Ammon's horn (tissue), 1 donor: ENCODE results near the gene OR10V1.
"Not testable (repeated sequence)": the region's sequence is repeated elsewhere in the genome, so short reads cannot be mapped to it uniquely, and the experiment has no call there.

Experiments
- DNase-seq: peaks from one replicate; pipeline ENCODE4 v3.0.0-alpha.2; 2016; ENCODE audit warnings: low spot score

OR10V1 gene

GRCh38 chr11:59710136-59710847 lies 3.4 kb downstream of the OR10V1 start:
- DNase-seq = no peak

- no peak for DNase-seq
Measured at GRCh38 chr11:59708537-59708936, 5.1 kb downstream of the OR10V1 start.

GRCh38 chr11:59707371-59707770 lies 6.3 kb downstream of the OR10V1 start:
- DNase-seq = no peak

- DNase-seq = no peak
Measured at GRCh38 chr11:59706518-59707285, 6.9 kb downstream of the OR10V1 start.

- DNase-seq = no peak
Measured at GRCh38 chr11:59705294-59705693, 8.4 kb downstream of the OR10V1 start.

- not testable (repeated sequence) for DNase-seq
Measured at GRCh38 chr11:59703515-59703914, 10.1 kb downstream of the OR10V1 start.

GRCh38 chr11:59700157-59700556 lies 13.5 kb downstream of the OR10V1 start:
- not testable (repeated sequence) for DNase-seq

GRCh38 chr11:59698506-59698905 lies 15.1 kb downstream of the OR10V1 start:
- no peak for DNase-seq

- no peak for DNase-seq
Measured at GRCh38 chr11:59692915-59693314, 20.7 kb downstream of the OR10V1 start.

- no peak for DNase-seq
Measured at GRCh38 chr11:59691156-59691555, 22.5 kb downstream of the OR10V1 start.

GRCh38 chr11:59689015-59689414 lies 24.6 kb downstream of the OR10V1 start:
- no peak for DNase-seq

- DNase-seq = not testable (repeated sequence)
Measured at GRCh38 chr11:59681260-59681725, 32.4 kb downstream of the OR10V1 start.

GRCh38 chr11:59680287-59681154 lies 33.1 kb downstream of the OR10V1 start:
- peak; percentile 51 for DNase-seq

- DNase-seq = no peak
Measured at GRCh38 chr11:59679347-59679746, 34.3 kb downstream of the OR10V1 start.

- DNase-seq = no peak
Measured at GRCh38 chr11:59678813-59679165, 34.9 kb downstream of the OR10V1 start.

- DNase-seq = no peak
Measured at GRCh38 chr11:59678118-59678812, 35.4 kb downstream of the OR10V1 start.

GRCh38 chr11:59676205-59676604 lies 37.4 kb downstream of the OR10V1 start:
- DNase-seq = no peak

GRCh38 chr11:59674291-59674690 lies 39.4 kb downstream of the OR10V1 start:
- no peak for DNase-seq

- no peak for DNase-seq
Measured at GRCh38 chr11:59673291-59673690, 40.4 kb downstream of the OR10V1 start.

GRCh38 chr11:59671471-59671870 lies 42.2 kb downstream of the OR10V1 start:
- no peak for DNase-seq

- peak; percentile 76 for DNase-seq
Measured at GRCh38 chr11:59669611-59670009, 44.0 kb downstream of the OR10V1 start.
